GM10248 (cell line): ENCODE data around the gene TDO2.
A peak's percentile ranks its signal among the peaks of the same experiment; 100 is the strongest.

Experiments used
- CTCF ChIA-PET: fragments of 300-600 bp; sonication (Branson Sonifier 250); formaldehyde crosslinking; extraction: SDS; loops from one replicate; lab custom pipeline; 2021; ENCODE audit warnings: antibody characterized with exemption; lab: Yijun Ruan, JAX
- POLR2A ChIA-PET: fragments of 350-650 bp; sonication (Branson Sonifier 250); formaldehyde crosslinking; extraction: SDS; loops from one replicate; lab custom pipeline; 2020; ENCODE audit warnings: antibody characterized with exemption; lab: Yijun Ruan, JAX
- DNase-seq: peaks from one replicate; pipeline ENCODE4 v3.0.0; 2012; ENCODE audit errors: extremely low spot score
- TF ChIP-seq, protein P1 (sequence below): IDR thresholded peaks from 2 replicates; pipeline ENCODE4 v1.5.1; 2012; ENCODE audit warnings: mild to moderate bottlenecking, low read depth; ENCODE audit errors: extremely low read depth, missing control alignments, control extremely low read depth

The TDO2 gene

DNA sequence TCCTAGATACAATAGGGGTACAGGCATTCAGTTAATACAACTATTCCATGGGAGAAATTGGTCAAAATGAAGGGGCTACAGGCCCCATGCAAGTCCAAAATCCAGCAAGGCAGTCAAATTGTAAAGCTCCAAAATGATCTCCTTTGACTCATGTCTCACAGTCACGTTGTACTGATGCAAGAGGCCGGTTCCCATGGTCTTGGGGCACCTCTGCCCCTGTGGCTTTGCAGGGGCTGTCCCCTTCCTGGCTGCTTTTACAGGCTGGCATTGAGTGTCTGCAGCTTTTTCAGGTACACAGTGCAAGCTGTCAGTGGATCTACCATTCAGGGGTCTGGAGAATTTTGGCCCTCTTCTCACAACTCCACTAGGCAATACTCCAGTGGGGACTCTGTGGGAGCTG lies 24.9 kb upstream of the TDO2 start:
- no peak for DNase-seq
- CTCF ChIA-PET: interaction anchor here (2.6 kb wide), 1 partner anchor 10 kb away, joined by 7 read pairs; no protein-coding TSS in a partner anchor
- TF ChIP-seq, protein P1, sequence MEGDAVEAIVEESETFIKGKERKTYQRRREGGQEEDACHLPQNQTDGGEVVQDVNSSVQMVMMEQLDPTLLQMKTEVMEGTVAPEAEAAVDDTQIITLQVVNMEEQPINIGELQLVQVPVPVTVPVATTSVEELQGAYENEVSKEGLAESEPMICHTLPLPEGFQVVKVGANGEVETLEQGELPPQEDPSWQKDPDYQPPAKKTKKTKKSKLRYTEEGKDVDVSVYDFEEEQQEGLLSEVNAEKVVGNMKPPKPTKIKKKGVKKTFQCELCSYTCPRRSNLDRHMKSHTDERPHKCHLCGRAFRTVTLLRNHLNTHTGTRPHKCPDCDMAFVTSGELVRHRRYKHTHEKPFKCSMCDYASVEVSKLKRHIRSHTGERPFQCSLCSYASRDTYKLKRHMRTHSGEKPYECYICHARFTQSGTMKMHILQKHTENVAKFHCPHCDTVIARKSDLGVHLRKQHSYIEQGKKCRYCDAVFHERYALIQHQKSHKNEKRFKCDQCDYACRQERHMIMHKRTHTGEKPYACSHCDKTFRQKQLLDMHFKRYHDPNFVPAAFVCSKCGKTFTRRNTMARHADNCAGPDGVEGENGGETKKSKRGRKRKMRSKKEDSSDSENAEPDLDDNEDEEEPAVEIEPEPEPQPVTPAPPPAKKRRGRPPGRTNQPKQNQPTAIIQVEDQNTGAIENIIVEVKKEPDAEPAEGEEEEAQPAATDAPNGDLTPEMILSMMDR: no peak
- POLR2A ChIA-PET: no interaction called here

DNA sequence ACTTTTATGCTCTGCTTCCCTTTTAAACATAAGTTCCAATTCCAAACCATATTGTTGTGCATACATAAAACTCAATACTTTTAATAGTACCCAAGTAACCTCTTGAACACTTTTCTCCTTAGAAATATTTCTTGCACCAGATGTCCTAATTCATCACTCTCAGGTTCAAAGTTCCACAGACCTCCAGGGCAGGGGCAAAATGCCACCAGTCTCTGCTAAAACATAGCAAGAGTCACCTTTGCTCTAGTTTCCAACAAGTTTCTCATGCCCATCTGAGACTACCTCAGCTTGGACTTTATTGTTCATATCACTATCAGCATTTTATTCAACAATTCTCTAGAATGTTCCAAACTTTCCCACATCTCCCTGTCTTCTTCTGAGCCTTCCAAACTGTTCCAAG lies 23.7 kb upstream of the TDO2 start:
- TF ChIP-seq, protein P1: no peak
- POLR2A ChIA-PET: no interaction called here
- no peak for DNase-seq
- CTCF ChIA-PET: interaction anchor here (2.6 kb wide), 1 partner anchor 11 kb away, joined by 7 read pairs; no protein-coding TSS in a partner anchor

DNA sequence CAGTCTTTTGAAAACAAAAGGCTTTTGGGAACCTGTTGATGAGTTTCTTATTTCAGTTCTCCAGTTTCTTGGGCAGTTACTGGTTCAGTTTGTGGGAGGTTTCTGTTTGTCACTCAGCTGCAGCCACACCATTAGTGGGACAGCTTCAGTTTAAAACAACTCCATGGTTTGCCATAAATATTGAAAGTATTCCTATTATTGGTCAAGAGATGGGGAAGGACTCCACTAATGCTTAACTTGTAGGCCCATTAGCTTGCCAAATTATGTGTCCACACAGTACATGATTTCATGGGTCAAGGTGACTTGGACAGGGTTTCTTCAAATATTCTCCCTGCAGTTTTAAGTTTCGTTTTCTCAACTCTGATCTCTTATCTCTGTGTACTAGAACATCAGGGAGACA lies 21.9 kb upstream of the TDO2 start:
- ChIA-PET POLR2A (no interaction called here), CTCF (interaction anchor here (1.6 kb wide), 2 partner anchors 9 to 27 kb away, joined by 4 to 5 read pairs; no protein-coding TSS in a partner anchor)
- peak; percentile 16 for DNase-seq
- TF ChIP-seq, protein P1: no peak

DNA sequence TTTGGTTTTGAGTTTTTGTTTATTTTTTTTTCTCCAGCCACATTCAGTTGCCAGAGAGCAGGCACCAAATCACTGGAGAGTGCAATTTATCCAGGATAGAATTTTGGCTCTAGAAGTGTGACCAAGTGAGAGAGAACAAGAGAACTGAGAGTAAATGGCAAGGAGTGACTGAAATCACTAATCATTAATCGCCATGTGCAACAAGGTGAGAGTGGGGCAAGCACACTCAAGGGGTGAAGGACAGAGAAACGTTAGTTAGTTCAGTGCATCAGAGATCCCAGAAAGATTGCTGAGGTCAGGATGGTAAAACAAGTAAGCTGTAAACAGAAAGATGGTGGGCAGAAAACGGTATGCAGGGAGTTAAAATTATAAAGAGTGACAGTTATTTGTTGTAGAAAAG lies 19.6 kb upstream of the TDO2 start:
- TF ChIP-seq, protein P1: no peak
- CTCF ChIA-PET: no interaction called here
- POLR2A ChIA-PET: no interaction called here
- DNase-seq: no peak

DNA sequence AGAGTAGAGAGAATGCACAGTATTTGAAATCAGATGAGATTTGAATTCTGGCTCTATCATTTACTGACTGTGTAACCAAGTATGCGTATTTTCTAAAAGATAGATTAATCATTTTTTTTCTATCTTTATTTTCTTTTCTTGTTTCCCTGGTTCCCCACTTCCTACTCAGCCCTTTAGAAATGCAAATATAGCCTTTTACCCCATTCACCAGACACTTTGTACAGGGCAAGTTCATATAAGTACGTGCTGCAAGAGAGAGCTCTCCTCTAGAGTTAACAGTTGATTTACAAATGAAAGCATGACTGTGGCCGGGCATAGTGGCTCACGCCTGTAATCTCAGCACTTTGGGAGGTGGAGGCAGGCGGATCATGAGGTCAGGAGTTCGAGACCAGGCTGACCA lies 17.8 kb upstream of the TDO2 start:
- ChIA-PET CTCF (no interaction called here), POLR2A (no interaction called here)
- no peak for DNase-seq
- TF ChIP-seq, protein P1: no peak

DNA sequence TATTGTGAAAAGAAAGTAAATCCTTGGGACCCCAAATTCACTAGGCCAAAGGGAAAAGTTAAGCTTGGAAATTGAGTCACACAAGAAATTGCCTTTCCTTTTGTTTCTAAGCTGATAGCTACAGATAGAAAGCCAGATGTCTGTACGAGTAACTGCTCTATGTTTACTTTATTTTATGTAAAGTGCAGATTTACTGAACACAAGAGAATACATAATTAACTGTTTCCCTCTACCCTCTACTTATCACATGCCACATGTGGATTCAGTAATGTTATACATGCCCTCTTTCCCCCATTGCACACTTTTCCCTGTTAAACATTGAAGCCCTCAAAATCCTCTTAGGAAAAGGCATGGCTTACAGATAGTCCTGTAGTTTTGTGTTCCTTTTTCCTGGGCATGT lies 16.5 kb upstream of the TDO2 start:
- ChIA-PET CTCF (interaction anchor here (1.0 to 1.1 kb wide), 2 partner anchors 12 to 17 kb away, joined by 3 read pairs; no protein-coding TSS in a partner anchor), POLR2A (no interaction called here)
- TF ChIP-seq, protein P1: no peak
- no peak for DNase-seq
